Left ventricle myocardium superior (tissue), 1 donor: ENCODE measurements around the gene UGT2B17. TPM values are rescaled to one million over a fixed set of nuclear protein-coding genes. Genes with fewer than 3 reads are reported as not detected.
"Not testable (repeated sequence)": the region's sequence is repeated elsewhere in the genome, so short reads cannot be mapped to it uniquely, and the experiment has no call there.

Source experiments
- ATAC-seq: fragments of 200-7000 bp; cut with Tn5 transposase; one replicate; pipeline ENCODE4 v1.9.1; 2020; ENCODE audit warnings: mild to moderate bottlenecking, moderate library complexity
- DNase-seq: peaks from one replicate; pipeline ENCODE4 v3.0.0-alpha.2; 2020
- intact Hi-C: fragments of 100-400 bp; cut with micrococcal nuclease; formaldehyde crosslinking; loops from one replicate; pipeline ENCODE4 v1.11.0; 2022
- total RNA-seq: library from RNA; stranded (reverse); fragmentation: NEBNext Ultra II Directional; extraction: Animal tissue kit (Norgen Biotek cat#: 25700); gene quantifications from one replicate; pipeline ENCODE4 v1.2.1, GENCODE V29; 2021
- donor health status: DM: no; HTN: yes; CAD: no; lungs with severe emphysema.

Gene UGT2B17
- total RNA-seq, 1 donor from 2014 or later: not detected

GRCh38 chr4:68570122-68570507, 6.0 kb downstream of the UGT2B17 start:
- intact Hi-C loops: no loop called here
- ATAC-seq (no peak), DNase-seq (no peak)

- ATAC-seq: no peak
- intact Hi-C loops: no loop called here
Observed at GRCh38 chr4:68569466-68570121, 6.5 kb downstream of the UGT2B17 start.

GRCh38 chr4:68569036-68569435, 7.1 kb downstream of the UGT2B17 start:
- ATAC-seq, DNase-seq, intact Hi-C loops: not testable (repeated sequence)

More at GRCh38 chr4:68569466-68570121, 6.5 kb downstream of the UGT2B17 start:
- DNase-seq: no peak

- DNase-seq, intact Hi-C loops, ATAC-seq: not testable (repeated sequence)
Observed at GRCh38 chr4:68568535-68568934, 7.6 kb downstream of the UGT2B17 start.

- ATAC-seq, intact Hi-C loops, DNase-seq: not testable (repeated sequence)
Observed at GRCh38 chr4:68566364-68566763, 9.8 kb downstream of the UGT2B17 start.

- ATAC-seq, DNase-seq, intact Hi-C loops: not testable (repeated sequence)
Observed at GRCh38 chr4:68565082-68565481, 11.0 kb downstream of the UGT2B17 start.

- DNase-seq, ATAC-seq, intact Hi-C loops: not testable (repeated sequence)
Observed at GRCh38 chr4:68560364-68561070, 15.6 kb downstream of the UGT2B17 start.

- ATAC-seq, DNase-seq, intact Hi-C loops: not testable (repeated sequence)
Observed at GRCh38 chr4:68553830-68554229, 22.3 kb downstream of the UGT2B17 start.

GRCh38 chr4:68552818-68553811, 23.0 kb downstream of the UGT2B17 start:
- intact Hi-C loops, DNase-seq, ATAC-seq: not testable (repeated sequence)

GRCh38 chr4:68542742-68543141, 33.4 kb downstream of the UGT2B17 start:
- intact Hi-C loops, ATAC-seq: not testable (repeated sequence)
- peak; percentile 15 for DNase-seq

GRCh38 chr4:68536375-68536774, 39.7 kb downstream of the UGT2B17 start:
- no peak for ATAC-seq
- no peak for DNase-seq
- intact Hi-C loops: no loop called here

- intact Hi-C loops: no loop called here
- no peak for ATAC-seq
- no peak for DNase-seq
Observed at GRCh38 chr4:68535974-68536373, 40.1 kb downstream of the UGT2B17 start.

- ATAC-seq, intact Hi-C loops: not testable (repeated sequence)
Observed at GRCh38 chr4:68522232-68522631, 53.9 kb downstream of the UGT2B17 start.

GRCh38 chr4:68520985-68521384, 55.1 kb downstream of the UGT2B17 start:
- DNase-seq (no peak), ATAC-seq (no peak)
- intact Hi-C loops: no loop called here

More at GRCh38 chr4:68522232-68522631, 53.9 kb downstream of the UGT2B17 start:
- not testable (repeated sequence) for DNase-seq

GRCh38 chr4:68518889-68519288, 57.2 kb downstream of the UGT2B17 start:
- DNase-seq (no peak), ATAC-seq (no peak)
- intact Hi-C loops: no loop called here

GRCh38 chr4:68505452-68505851, 70.7 kb downstream of the UGT2B17 start:
- not testable (repeated sequence) for ATAC-seq

GRCh38 chr4:68504836-68505235, 71.3 kb downstream of the UGT2B17 start:
- intact Hi-C loops, DNase-seq, ATAC-seq: not testable (repeated sequence)

More at GRCh38 chr4:68505452-68505851, 70.7 kb downstream of the UGT2B17 start:
- DNase-seq, intact Hi-C loops: not testable (repeated sequence)

- intact Hi-C loops, ATAC-seq, DNase-seq: not testable (repeated sequence)
Observed at GRCh38 chr4:68503462-68503861, 72.7 kb downstream of the UGT2B17 start.

GRCh38 chr4:68499021-68499420, 77.1 kb downstream of the UGT2B17 start:
- intact Hi-C loops: loop anchor here (10.0 kb wide), 1 partner anchor 676 kb away; no protein-coding TSS in a partner anchor
- DNase-seq (no peak), ATAC-seq (no peak)
